SK-N-SH (cell line): ENCODE data around the gene MARCHF10. TPM values are rescaled to one million over a fixed set of nuclear protein-coding genes. Genes with fewer than 3 reads are reported as not detected.
"Not testable (repeated sequence)": the region's sequence is repeated elsewhere in the genome, so short reads cannot be mapped to it uniquely, and the experiment has no call there.

Source experiments
- CTCF ChIA-PET: fragments of 300-600, 350-600 bp; formaldehyde crosslinking; extraction: SDS; loops from one replicate; lab custom pipeline; 2021; lab: Yijun Ruan, JAX
- POLR2A ChIA-PET: fragments of 350-600 bp; sonication (Branson Sonifier 250); formaldehyde crosslinking; extraction: SDS; loops from one replicate; lab custom pipeline; 2020; ENCODE audit warnings: antibody characterized with exemption, inconsistent platforms; lab: Yijun Ruan, JAX
- DNase-seq: peaks from one replicate; pipeline ENCODE4 v3.0.0; 2012
- H2AFZ ChIP-seq: fragments of 200-600 bp; sonication (generic); 2 replicates; pipeline ENCODE4 v1.8.1; 2016; ENCODE audit warnings: antibody characterized with exemption, mild to moderate bottlenecking, low read depth
- H3F3A ChIP-seq: fragments of 200-600 bp; sonication (generic); replicated peaks from 2 replicates; pipeline ENCODE3; 2016; ENCODE audit warnings: antibody characterized with exemption, mild to moderate bottlenecking; ENCODE audit not compliant: insufficient read depth
- H3K27ac ChIP-seq, 2 experiments: fragments of 200-500 bp in 1 of 2; fragments of 200-600 bp in 1 of 2; sonication (Bioruptor generic) in 1 of 2; sonication (generic), shearing (Covaris generic) in 1 of 2; 2 replicates each; pipeline versions ENCODE4 v1.5.1 to v1.6.1; 2014 to 2016; ENCODE audit warnings: low read depth in 2 of 2, inconsistent platforms in 1 of 2, low read length in 1 of 2, mild to moderate bottlenecking in 1 of 2, mixed read lengths in 1 of 2
- H3K27me3 ChIP-seq: fragments of 200-600 bp; sonication (generic), shearing (Covaris generic); 2 replicates; pipeline ENCODE4 v1.6.1; 2016; ENCODE audit warnings: mixed run types; ENCODE audit not compliant: insufficient read depth
- H3K36me3 ChIP-seq, 2 experiments: fragments of 200-500 bp in 1 of 2; fragments of 200-600 bp in 1 of 2; sonication (Bioruptor generic) in 1 of 2; sonication (generic) in 1 of 2; replicated peaks in 1 of 2; 2 replicates each; pipeline versions ENCODE3 to v1.5.1; 2014 to 2016; ENCODE audit warnings: low read length in 1 of 2, mild to moderate bottlenecking in 1 of 2; ENCODE audit not compliant: insufficient read depth in 2 of 2, control insufficient read depth in 1 of 2
- H3K4me1 ChIP-seq, 2 experiments: fragments of 200-500 bp in 1 of 2; fragments of 200-600 bp in 1 of 2; sonication (Bioruptor generic) in 1 of 2; sonication (generic), shearing (Covaris generic) in 1 of 2; 2 replicates each; pipeline versions ENCODE4 v1.5.1 to v1.6.1; 2014 to 2016; ENCODE audit warnings: low read depth in 1 of 2, low read length in 1 of 2, mixed run types in 1 of 2; ENCODE audit not compliant: insufficient read depth in 2 of 2, control insufficient read depth in 1 of 2
- H3K4me2 ChIP-seq: fragments of 200-600 bp; sonication (generic), shearing (Covaris generic); 2 replicates; pipeline ENCODE4 v1.6.1; 2017; ENCODE audit warnings: mixed run types
- H3K4me3 ChIP-seq, 2 experiments: fragments of 200-500 bp in 1 of 2; fragments of 200-600 bp in 1 of 2; sonication (Bioruptor generic) in 1 of 2; sonication (generic), shearing (Covaris generic) in 1 of 2; 2 replicates each; pipeline versions ENCODE4 v1.5.1 to v1.8.1; 2014 to 2016; ENCODE audit warnings: low read depth in 2 of 2, inconsistent platforms in 1 of 2, low read length in 1 of 2, mild to moderate bottlenecking in 1 of 2, mixed read lengths in 1 of 2, moderate library complexity in 1 of 2
- H3K79me2 ChIP-seq: fragments of 200-600 bp; sonication (generic); 2 replicates; pipeline ENCODE4 v1.8.1; 2017; ENCODE audit warnings: mild to moderate bottlenecking; ENCODE audit not compliant: insufficient read depth
- H3K9ac ChIP-seq: fragments of 200-600 bp; sonication (generic); 2 replicates; pipeline ENCODE4 v1.6.1; 2017; ENCODE audit warnings: mixed run types
- H3K9me2 ChIP-seq: fragments of 200-600 bp; sonication (generic); 2 replicates; pipeline ENCODE4 v1.6.1; 2017; ENCODE audit warnings: mixed run types
- H3K9me3 ChIP-seq: fragments of 200-600 bp; sonication (generic); 2 replicates; pipeline ENCODE4 v1.6.1; 2017; ENCODE audit warnings: mixed run types, mild to moderate bottlenecking, moderate library complexity
- H4K20me1 ChIP-seq: fragments of 200-600 bp; sonication (generic); 2 replicates; pipeline ENCODE4 v1.6.1; 2017; ENCODE audit warnings: mild to moderate bottlenecking, mixed run types; ENCODE audit not compliant: insufficient read depth
- CTCF ChIP-seq: fragments of 200-600 bp; sonication (generic); IDR thresholded peaks from 2 replicates; pipeline ENCODE4 v1.6.1; 2017; ENCODE audit warnings: antibody characterized with exemption, mild to moderate bottlenecking, moderate library complexity
- EP300 ChIP-seq, 2 experiments: IDR thresholded peaks; 2 replicates each; pipeline versions ENCODE4 v1.4.0 to v1.6.1; 2012; ENCODE audit warnings: borderline replicate concordance in 1 of 2, low read depth in 1 of 2, low read length in 1 of 2
- GABPA ChIP-seq: IDR thresholded peaks from 2 replicates; pipeline ENCODE4 v1.4.0; 2012; ENCODE audit warnings: low read depth, mild to moderate bottlenecking
- GATA2 ChIP-seq: sonication (generic); formaldehyde crosslinking; IDR thresholded peaks from 2 replicates; pipeline ENCODE4 v1.5.0; 2020; ENCODE audit warnings: mild to moderate bottlenecking, missing genetic modification reagents
- MXI1 ChIP-seq: IDR thresholded peaks from 2 replicates; pipeline ENCODE4 v1.6.1; 2012; ENCODE audit warnings: mild to moderate bottlenecking, low read depth, low read length, improper control_type of control experiment
- NFIC ChIP-seq: IDR thresholded peaks from 2 replicates; pipeline ENCODE4 v1.4.0; 2012; ENCODE audit warnings: borderline replicate concordance
- NRF1 ChIP-seq: IDR thresholded peaks from 2 replicates; pipeline ENCODE4 v1.6.1; 2012; ENCODE audit warnings: low read depth, mild to moderate bottlenecking, low read length
- RAD21 ChIP-seq: IDR thresholded peaks from 2 replicates; pipeline ENCODE4 v1.6.1; 2012; ENCODE audit warnings: mild to moderate bottlenecking, low read length
- SIN3A ChIP-seq: IDR thresholded peaks from 2 replicates; pipeline ENCODE4 v1.6.1; 2012; ENCODE audit warnings: low read depth, mild to moderate bottlenecking, low read length, moderate library complexity, borderline replicate concordance
- SMC3 ChIP-seq: IDR thresholded peaks from 2 replicates; pipeline ENCODE4 v1.6.1; 2012; ENCODE audit warnings: low read depth, low read length, improper control_type of control experiment
- ZBTB33 ChIP-seq: IDR thresholded peaks from 2 replicates; pipeline ENCODE4 v1.4.0; 2012; ENCODE audit warnings: low read depth, borderline replicate concordance
- WGBS: methylation state at CpG from one replicate; pipeline ENCODE4 v1.1.6; 2017; ENCODE audit warnings: low lambda C conversion rate; 5-methylcytosine and 5-hydroxymethylcytosine counted together
- polyA plus RNA-seq, 3 experiments: library from polyadenylated mRNA; depleted of rRNA; stranded (reverse); fragments of >200 nt; gene quantifications; 2 replicates each; pipeline ENCODE4 v1.2.3, GENCODE V29; 2012

Gene MARCHF10
- polyA plus RNA-seq, 1 of the 3 experiments (the other 2 are of a cell fraction): 0.16 TPM

DNA sequence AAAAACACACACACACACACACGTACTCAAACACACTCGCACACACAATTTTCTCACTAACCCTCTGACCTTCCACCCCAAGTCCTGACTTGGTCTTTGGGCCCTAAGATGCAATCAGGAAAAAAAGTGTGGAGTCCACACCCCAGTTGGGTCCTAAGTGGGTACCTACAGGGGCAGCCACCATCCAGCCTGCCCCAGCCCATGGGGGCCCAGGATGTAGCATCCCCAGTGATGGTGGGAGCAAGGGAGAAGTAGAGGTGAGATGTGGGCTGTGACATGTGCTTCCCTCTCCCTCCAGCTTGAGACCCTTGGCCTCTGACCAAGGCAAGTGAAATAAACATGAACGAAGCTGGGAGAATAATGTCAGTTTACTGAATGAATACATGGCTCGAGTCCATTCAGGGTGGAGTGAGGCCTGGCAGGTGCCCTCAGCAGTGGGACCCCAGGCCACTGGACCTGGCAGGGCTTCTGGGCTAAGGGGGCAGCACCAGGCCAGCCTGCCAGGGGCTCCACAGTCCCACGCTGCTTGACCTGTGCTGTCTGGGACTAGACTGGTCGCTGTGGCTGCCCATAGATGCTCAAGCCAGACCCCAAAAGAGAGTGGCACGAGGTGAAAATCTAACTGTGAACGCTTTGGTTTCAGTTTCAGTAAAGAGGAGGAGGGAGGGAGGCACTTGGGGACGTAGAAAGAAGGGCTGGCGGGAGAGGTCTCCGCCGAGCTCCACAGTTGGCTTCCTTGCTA is 107.0 kb downstream of the MARCHF10 start:
- no peak for DNase-seq
- H4K20me1 ChIP-seq: no peaks in the 10 kb centered on the region
- TF ChIP-seq EP300 (IDR thresholded peaks at IDR 0.05; ENCODE audit: borderline replicate concordance in 1 of 2, low read depth in 1 of 2, low read length in 1 of 2) (no peak), SIN3A (no peak), SMC3 (no peak), RAD21 (no peak), ZBTB33 (no peak), NFIC (no peak), CTCF (no peak), GATA2 (CRISPR knock-in tag) (no peak), NRF1 (no peak), GABPA (no peak), MXI1 (no peak)
- no peaks in the 10 kb centered on the region for H3K27me3 ChIP-seq
- CTCF ChIA-PET: interaction anchor here (0.7 to 5.2 kb wide), 7 partner anchors 8 to 725 kb away, joined by 3 to 26 read pairs (median 6); no protein-coding TSS in a partner anchor
- H3K4me3 ChIP-seq: no peak overlapping the region
- no peaks in the 10 kb centered on the region for H3K9me3 ChIP-seq
- H3K79me2 ChIP-seq: peaks cover 10% of the 10 kb centered on the region; the same call in 1 of the 2 replicates
- no peaks in the 10 kb centered on the region for H3K36me3 ChIP-seq
- no peak overlapping the region for H3K27ac ChIP-seq
- peaks cover 25% of the 10 kb centered on the region for H3F3A ChIP-seq
- POLR2A ChIA-PET: interaction anchor here (0.6 kb wide), 1 partner anchor 261 kb away, joined by 3 read pairs; no protein-coding TSS in a partner anchor
- no peaks in the 10 kb centered on the region for H3K9me2 ChIP-seq
- no peak overlapping the region for H3K4me2 ChIP-seq
- H3K4me1 ChIP-seq: peaks cover 15 to 34% of the 10 kb centered on the region in 2 experiments; a peak in 3 of 4 replicates
- H3K9ac ChIP-seq: no peak overlapping the region
- WGBS: 88% methylated on average over 12 of the region's 12 CpGs
- H2AFZ ChIP-seq: no peak overlapping the region

DNA sequence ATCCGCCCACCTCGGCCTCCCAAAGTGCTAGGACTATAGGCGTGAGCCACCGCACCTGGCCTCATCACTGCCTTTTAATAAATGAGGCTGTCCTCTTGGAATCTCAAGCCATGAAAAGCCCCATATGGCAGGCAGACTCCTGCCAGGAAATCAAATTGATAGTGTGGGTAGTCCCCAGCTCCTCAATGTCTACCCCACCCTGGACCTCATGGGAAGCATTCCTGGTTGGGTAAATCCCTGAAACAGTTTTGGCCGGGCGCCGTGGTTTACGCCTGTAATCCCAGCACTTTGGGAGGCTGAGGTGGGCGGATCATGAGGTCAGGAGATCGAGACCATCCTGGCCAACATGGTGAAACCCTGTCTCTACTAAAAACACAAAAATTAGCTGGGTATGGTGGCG is 109.7 kb downstream of the MARCHF10 start:
- H3K4me3 ChIP-seq, H3K4me2 ChIP-seq, H3K27ac ChIP-seq, H3K27me3 ChIP-seq, H3K9me2 ChIP-seq, H2AFZ ChIP-seq, DNase-seq, H4K20me1 ChIP-seq, H3K79me2 ChIP-seq, H3K9me3 ChIP-seq, H3K36me3 ChIP-seq, H3K9ac ChIP-seq: not testable (repeated sequence)
- ChIA-PET CTCF (interaction anchor here (1.5 to 5.2 kb wide), 3 partner anchors 27 to 708 kb away, joined by 5 to 26 read pairs (median 7); no protein-coding TSS in a partner anchor), POLR2A (interaction anchor here (0.6 kb wide), 1 partner anchor 453 kb away, joined by 3 read pairs; no protein-coding TSS in a partner anchor)
- Histone ChIP-seq H3F3A (peaks cover 37% of the 10 kb centered on the region), H3K4me1 (peaks cover 7 to 22% of the 10 kb centered on the region in 2 experiments; a peak in 3 of 4 replicates)
- 91% methylated on average over 11 of the region's 11 CpGs for WGBS
